NCI-H2029 (cell line): ENCODE data around the gene WWC2.

ENCODE experiments used
- DNase-seq: peaks from one replicate; lab custom pipeline; 2025; lab: John Stamatoyannopoulos, UW

Gene WWC2

GRCh38 chr4:183202523-183202922 lies 103.5 kb downstream of the WWC2 start:
- no peak for DNase-seq

- no peak for DNase-seq
Observed at GRCh38 chr4:183204793-183205192, 105.7 kb downstream of the WWC2 start.

- no peak for DNase-seq
Observed at GRCh38 chr4:183205193-183205592, 106.1 kb downstream of the WWC2 start.

- no peak for DNase-seq
Observed at GRCh38 chr4:183205709-183206108, 106.7 kb downstream of the WWC2 start.

GRCh38 chr4:183211533-183211932 lies 112.5 kb downstream of the WWC2 start:
- DNase-seq, result no peak

GRCh38 chr4:183213996-183214395 lies 114.9 kb downstream of the WWC2 start:
- DNase-seq, result no peak

- DNase-seq, result no peak
Observed at GRCh38 chr4:183214912-183215488, 115.9 kb downstream of the WWC2 start.

GRCh38 chr4:183220236-183220635 lies 121.2 kb downstream of the WWC2 start:
- DNase-seq, result no peak

GRCh38 chr4:183223053-183223452 lies 124.0 kb downstream of the WWC2 start:
- DNase-seq, result no peak

GRCh38 chr4:183229397-183229796 lies 130.3 kb downstream of the WWC2 start:
- DNase-seq, result no peak

GRCh38 chr4:183240581-183241321 lies 141.7 kb downstream of the WWC2 start:
- DNase-seq, result no peak

GRCh38 chr4:183241322-183241640 lies 142.2 kb downstream of the WWC2 start:
- DNase-seq, result no peak

GRCh38 chr4:183241721-183242151 lies 142.7 kb downstream of the WWC2 start:
- DNase-seq, result no peak

GRCh38 chr4:183242291-183242690 lies 143.2 kb downstream of the WWC2 start:
- DNase-seq, result no peak

GRCh38 chr4:183244019-183244418 lies 145.0 kb downstream of the WWC2 start:
- DNase-seq, result no peak

GRCh38 chr4:183244506-183244905 lies 145.4 kb downstream of the WWC2 start:
- DNase-seq, result no peak

GRCh38 chr4:183248201-183248600 lies 149.1 kb downstream of the WWC2 start:
- DNase-seq, result no peak

- DNase-seq, result peak; percentile 26
Observed at GRCh38 chr4:183249854-183250253, 150.8 kb downstream of the WWC2 start.

GRCh38 chr4:183250831-183251230 lies 151.8 kb downstream of the WWC2 start:
- no peak for DNase-seq

- no peak for DNase-seq
Observed at GRCh38 chr4:183252959-183253358, 153.9 kb downstream of the WWC2 start.

GRCh38 chr4:183253451-183253850 lies 154.4 kb downstream of the WWC2 start:
- no peak for DNase-seq

- no peak for DNase-seq
Observed at GRCh38 chr4:183254162-183254561, 155.1 kb downstream of the WWC2 start.

GRCh38 chr4:183255487-183255886 lies 156.4 kb downstream of the WWC2 start:
- no peak for DNase-seq

- DNase-seq, result no peak
Observed at GRCh38 chr4:183256343-183256742, 157.3 kb downstream of the WWC2 start.
